Esophagus squamous epithelium (tissue), 5 donors: Measurements from ENCODE around the gene CDK18. TPM values are rescaled to one million over a fixed set of nuclear protein-coding genes. Genes with fewer than 3 reads are reported as not detected.

Experiments
- DNase-seq: peaks from one replicate; lab custom pipeline; 2025; lab: John Stamatoyannopoulos, UW
- H3K27ac ChIP-seq, 4 donors: fragments of 200-600 bp; sonication (generic); one replicate each; pipeline ENCODE4 v1.5.1; 2016 to 2019; ENCODE audit warnings: mild to moderate bottlenecking in 1 of 4
- H3K27me3 ChIP-seq, 4 donors: fragments of 200-600 bp; sonication (generic); 1 replicate in 3 of 4; 2 replicates in 1 of 4; pipeline versions ENCODE4 v1.5.1 to v1.6.0; 2017 to 2021; ENCODE audit warnings: antibody characterized with exemption in 1 of 4
- H3K36me3 ChIP-seq, 3 donors: fragments of 200-600 bp; sonication (generic); one replicate each; pipeline ENCODE4 v1.5.1; 2016 to 2019
- H3K4me1 ChIP-seq, 3 donors: fragments of 200-600 bp; sonication (generic); one replicate each; pipeline ENCODE4 v1.5.1; 2017 to 2019
- H3K4me3 ChIP-seq, 4 donors: fragments of 200-600 bp; sonication (generic); 1 replicate in 3 of 4; 2 replicates in 1 of 4; pipeline ENCODE4 v1.5.1; 2016 to 2019; ENCODE audit warnings: mild to moderate bottlenecking in 2 of 4, moderate library complexity in 1 of 4
- H3K9me3 ChIP-seq, 3 donors: fragments of 200-600 bp; sonication (generic); one replicate each; pipeline ENCODE4 v1.5.1; 2016 to 2019
- CTCF ChIP-seq, 6 experiments: fragments of 450-650 bp in 4 of 6; fragments of 200-600 bp in 2 of 6; sonication (generic) in 2 of 6; IDR thresholded peaks; one replicate each; pipeline ENCODE4 v1.5.1; 2016 to 2019; ENCODE audit warnings: antibody characterized with exemption in 6 of 6, mild to moderate bottlenecking in 4 of 6, moderate library complexity in 4 of 6
- POLR2A ChIP-seq, 4 donors: fragments of 450-650 bp; IDR thresholded peaks; one replicate each; pipeline ENCODE4 v1.6.1; 2017; ENCODE audit warnings: antibody characterized with exemption in 4 of 4, mild to moderate bottlenecking in 4 of 4, moderate library complexity in 3 of 4
- WGBS, 2 donors: methylation state at CpG; one replicate each; pipeline ENCODE4 v1.1.5; 2018; 5-methylcytosine and 5-hydroxymethylcytosine counted together
- intact Hi-C: fragments of 100-400 bp; cut with DNase I; formaldehyde crosslinking; loops from one replicate; pipeline ENCODE4 v1.15.0; 2022
- total RNA-seq, 4 donors: library from RNA; depleted of rRNA; stranded (reverse); fragments of >200 nt; gene quantifications; one replicate each; pipeline ENCODE4 v1.1.0, GENCODE V29; 2016
- donor health status: DM: yes; HTN: yes; CAD: no.

CDK18 gene
- total RNA-seq, 4 donors from 2014 or later, result 2.5 to 10.7 (median 6.3) TPM

- Histone ChIP-seq H3K27ac (no peak overlapping the region), H3K4me3 (no peak overlapping the region), H3K4me1 (no peaks in the 10 kb centered on the region), H3K36me3 (no peaks in the 10 kb centered on the region), H3K27me3 (peaks cover 0 to 96% (median 2%) of the 10 kb centered on the region in 4 donors), H3K9me3 (peaks cover 0 to 11% (median 6%) of the 10 kb centered on the region in 3 donors)
- TF ChIP-seq CTCF (IDR thresholded peaks at IDR 0.05) (no peak), POLR2A (IDR thresholded peaks at IDR 0.05) (no peak)
- WGBS, 2 donors, result 81 to 87% methylated on average over 6 of the region's 6 CpGs
- intact Hi-C loops, result no loop called here
- DNase-seq, result no peak
Measured at GRCh38 chr1:205470131-205470530, 34.3 kb upstream of the CDK18 start.

- Histone ChIP-seq H3K4me1 (peaks cover 0 to 8% (median 0%) of the 10 kb centered on the region in 3 donors), H3K4me3 (no peak overlapping the region), H3K9me3 (peaks cover 0 to 21% (median 9%) of the 10 kb centered on the region in 3 donors), H3K27me3 (peaks cover 0 to 96% (median 0%) of the 10 kb centered on the region in 4 donors), H3K27ac (no peak overlapping the region), H3K36me3 (no peaks in the 10 kb centered on the region)
- DNase-seq, result no peak
- WGBS, 2 donors, result 32 to 36% methylated on average over 8 to 9 of the region's 13 CpGs
- TF ChIP-seq POLR2A (IDR thresholded peaks at IDR 0.05), result no peak
- no peak for TF ChIP-seq CTCF (IDR thresholded peaks at IDR 0.05)
- intact Hi-C loops, result no loop called here
Measured at GRCh38 chr1:205472737-205473441, 31.6 kb upstream of the CDK18 start.

GRCh38 chr1:205473475-205473874 is 31.0 kb upstream of the CDK18 start:
- H3K27me3 ChIP-seq, result peaks cover 0 to 96% (median 0%) of the 10 kb centered on the region in 4 donors
- H3K36me3 ChIP-seq, result no peaks in the 10 kb centered on the region
- WGBS, 2 donors, result 40 to 43% methylated on average over 3 to 4 of the region's 4 CpGs
- TF ChIP-seq POLR2A (IDR thresholded peaks at IDR 0.05), result no peak
- no peak for TF ChIP-seq CTCF (IDR thresholded peaks at IDR 0.05)
- no peak for DNase-seq
- H3K4me1 ChIP-seq, result peaks cover 0 to 14% (median 4%) of the 10 kb centered on the region in 3 donors
- peaks cover 0 to 21% (median 9%) of the 10 kb centered on the region in 3 donors for H3K9me3 ChIP-seq
- intact Hi-C loops, result no loop called here
- H3K4me3 ChIP-seq, result no peak overlapping the region
- no peak overlapping the region for H3K27ac ChIP-seq

- Histone ChIP-seq H3K36me3 (no peaks in the 10 kb centered on the region), H3K27me3 (peaks cover 0 to 96% (median 0%) of the 10 kb centered on the region in 4 donors), H3K9me3 (peaks cover 0 to 21% (median 9%) of the 10 kb centered on the region in 3 donors), H3K27ac (no peak overlapping the region), H3K4me1 (peaks cover 0 to 15% (median 5%) of the 10 kb centered on the region in 3 donors), H3K4me3 (no peak overlapping the region)
- TF ChIP-seq POLR2A (IDR thresholded peaks at IDR 0.05) (no peak), CTCF (IDR thresholded peaks at IDR 0.05) (no peak)
- intact Hi-C loops, result no loop called here
- DNase-seq, result no peak
- WGBS, 2 donors, result 84 to 93% methylated on average over 2 to 3 of the region's 7 CpGs
Measured at GRCh38 chr1:205473966-205474365, 30.5 kb upstream of the CDK18 start.

- no peak for DNase-seq
- peaks cover 0 to 15% (median 5%) of the 10 kb centered on the region in 3 donors for H3K4me1 ChIP-seq
- H3K36me3 ChIP-seq, result no peaks in the 10 kb centered on the region
- H3K27ac ChIP-seq, result no peak overlapping the region
- peaks cover 0 to 97% (median 0%) of the 10 kb centered on the region in 4 donors for H3K27me3 ChIP-seq
- TF ChIP-seq POLR2A (IDR thresholded peaks at IDR 0.05) (no peak), CTCF (IDR thresholded peaks at IDR 0.05) (no peak)
- intact Hi-C loops, result no loop called here
- 95 to 100% methylated on average over 3 of the region's 3 CpGs for WGBS, 2 donors
- no peak overlapping the region for H3K4me3 ChIP-seq
- peaks cover 0 to 21% (median 9%) of the 10 kb centered on the region in 3 donors for H3K9me3 ChIP-seq
Measured at GRCh38 chr1:205474571-205474970, 29.9 kb upstream of the CDK18 start.
